K562 (cell line): Measurements from ENCODE around the gene PPP1R13L. TPM values are rescaled to one million over a fixed set of nuclear protein-coding genes. Genes with fewer than 3 reads are reported as not detected.

Experiments
- ATAC-seq: fragments of 200-7000 bp; cut with Tn5 transposase; 3 replicates; pipeline ENCODE4 v1.9.1; 2020; ENCODE audit warnings: moderate library complexity
- BruUV-seq: library from RNA; stranded (reverse); fragments of 400-500 nt; replicated peaks from 2 replicates; lab custom pipeline; 2021; lab: Mats Ljungman, UMichigan
- CTCF ChIA-PET: fragments of 300-600 bp; formaldehyde crosslinking; extraction: SDS; loops from one replicate; lab custom pipeline; 2021; ENCODE audit warnings: low intra/inter-chr PET ratio; lab: Yijun Ruan, JAX
- POLR2A ChIA-PET: fragments of 300-600, 350-650 bp; sonication (Branson Sonifier 250); formaldehyde crosslinking; extraction: SDS; loops from one replicate; lab custom pipeline; 2021; ENCODE audit warnings: antibody characterized with exemption, inconsistent platforms; lab: Yijun Ruan, JAX
- DNase-seq, 4 experiments: peaks; one replicate each; pipeline versions ENCODE4 v3.0.0 to v3.0.0-alpha.2; 2011 to 2018; ENCODE audit warnings: low spot score in 3 of 4, mixed read lengths in 3 of 4; ENCODE audit errors: extremely low read depth in 1 of 4
- FAIRE-seq: peaks from 2 replicates; lab custom pipeline; 2011; peaks lifted over from hg19 to GRCh38; lab: Jason Lieb, UNC
- H2AFZ ChIP-seq: 2 replicates; pipeline ENCODE4 v1.6.0; 2011; ENCODE audit warnings: low read depth, low read length, control low read depth, inconsistent platforms
- H3K27ac ChIP-seq: fragments of 200-600 bp; 3 replicates; pipeline ENCODE4 v1.8.0; 2011; ENCODE audit warnings: low read depth, mild to moderate bottlenecking, control low read depth, inconsistent platforms, low read length, moderate library complexity, mixed read lengths; ENCODE audit errors: extremely low read depth
- H3K27me3 ChIP-seq, 2 experiments: fragments of 300-600 bp in 1 of 2; 2 replicates in 1 of 2; 3 replicates in 1 of 2; pipeline versions ENCODE4 v1.6.0 to v1.8.0; 2011; ENCODE audit warnings: inconsistent platforms in 2 of 2, low read length in 2 of 2, mild to moderate bottlenecking in 1 of 2, mixed read lengths in 1 of 2, moderate library complexity in 1 of 2; ENCODE audit not compliant: control insufficient read depth in 2 of 2, insufficient read depth in 2 of 2
- H3K36me3 ChIP-seq: fragments of 300-600 bp; 3 replicates; pipeline ENCODE4 v1.8.0; 2011; ENCODE audit warnings: mild to moderate bottlenecking, low read length, inconsistent platforms; ENCODE audit not compliant: control insufficient read depth, insufficient read depth
- H3K4me1 ChIP-seq, 2 experiments: fragments of 200-600 bp in 1 of 2; replicated peaks in 1 of 2; 2 replicates in 1 of 2; 3 replicates in 1 of 2; pipeline versions ENCODE4 v1.5.1 to v1.8.0; 2011; ENCODE audit warnings: inconsistent platforms in 2 of 2, low read length in 2 of 2, mild to moderate bottlenecking in 1 of 2, mixed read lengths in 1 of 2, moderate library complexity in 1 of 2; ENCODE audit not compliant: control insufficient read depth in 2 of 2, insufficient read depth in 2 of 2
- H3K4me2 ChIP-seq: 2 replicates; pipeline ENCODE4 v1.6.1; 2011; ENCODE audit warnings: low read length, control low read depth, inconsistent platforms, mixed read lengths; ENCODE audit not compliant: insufficient read depth
- H3K4me3 ChIP-seq: fragments of 200-600 bp; sonication (generic), shearing (Covaris generic); 2 replicates; pipeline ENCODE4 v1.5.1; 2016; ENCODE audit warnings: control low read depth, inconsistent platforms
- H3K79me2 ChIP-seq: fragments of 200-600 bp; 3 replicates; pipeline ENCODE4 v1.8.0; 2011; ENCODE audit warnings: low read length, inconsistent platforms; ENCODE audit not compliant: control insufficient read depth, insufficient read depth
- H3K9ac ChIP-seq, 2 experiments: 2 replicates each; pipeline versions ENCODE4 v1.6.0 to v1.6.1; 2011; ENCODE audit warnings: low read depth in 2 of 2, low read length in 2 of 2, control low read depth in 1 of 2, inconsistent platforms in 1 of 2, mild to moderate bottlenecking in 1 of 2, mixed read lengths in 1 of 2; ENCODE audit not compliant: insufficient read depth in 1 of 2
- H3K9me1 ChIP-seq: one replicate; pipeline ENCODE4 v1.6.0; 2011; ENCODE audit warnings: inconsistent platforms, mild to moderate bottlenecking, low read length, moderate library complexity; ENCODE audit not compliant: control insufficient read depth, insufficient read depth
- H3K9me3 ChIP-seq: replicated peaks from 2 replicates; pipeline ENCODE4 v1.5.1; 2011; ENCODE audit warnings: low read depth, low read length, inconsistent platforms; ENCODE audit not compliant: control insufficient read depth, insufficient read depth
- H4K20me1 ChIP-seq: replicated peaks from 2 replicates; pipeline ENCODE4 v1.6.1; 2011; ENCODE audit warnings: low read length, inconsistent platforms, mixed read lengths; ENCODE audit not compliant: control insufficient read depth, insufficient read depth
- ARID3A ChIP-seq: IDR thresholded peaks from 2 replicates; pipeline ENCODE4 v1.6.1; 2012; ENCODE audit warnings: low read depth, low read length, improper control_type of control experiment, borderline replicate concordance
- BCL6 ChIP-seq: fragments of 250-450 bp; sonication (Bioruptor Pico); IDR thresholded peaks from 2 replicates; pipeline ENCODE4 v1.4.0; 2020
- BCOR ChIP-seq: fragments of 450-650 bp; IDR thresholded peaks from 2 replicates; pipeline ENCODE4 v1.6.1; 2016
- CBFA2T2 ChIP-seq: fragments of 450-650 bp; conservative IDR thresholded peaks from 2 replicates; pipeline ENCODE4 v1.6.1; 2017; ENCODE audit warnings: mild to moderate bottlenecking
- CHD2 ChIP-seq: IDR thresholded peaks from 2 replicates; pipeline ENCODE4 v1.6.1; 2011; ENCODE audit warnings: low read depth, low read length
- CREB1 ChIP-seq, 2 experiments: sonication (generic) in 1 of 2; formaldehyde crosslinking in 1 of 2; IDR thresholded peaks; 2 replicates each; pipeline versions ENCODE4 v1.6.1 to v1.8.0; 2012 to 2022; ENCODE audit warnings: inconsistent platforms in 1 of 2, mild to moderate bottlenecking in 1 of 2, missing genetic modification reagents in 1 of 2, moderate library complexity in 1 of 2
- CXXC5 ChIP-seq: fragments of 250-450 bp; sonication (Bioruptor Pico); IDR thresholded peaks from 2 replicates; pipeline ENCODE4 v1.8.0; 2022; ENCODE audit warnings: inconsistent platforms, mild to moderate bottlenecking, moderate library complexity
- DACH1 ChIP-seq: fragments of 450-650 bp; IDR thresholded peaks from 2 replicates; pipeline ENCODE4 v1.6.1; 2018; ENCODE audit not compliant: partially characterized antibody
- E2F3 ChIP-seq: fragments of 250-450 bp; sonication (Bioruptor Pico); IDR thresholded peaks from 2 replicates; pipeline ENCODE4 v1.4.0; 2020; ENCODE audit warnings: mild to moderate bottlenecking
- ETV5 ChIP-seq: sonication (generic); formaldehyde crosslinking; IDR thresholded peaks from 2 replicates; pipeline ENCODE4 v1.4.0; 2020; ENCODE audit warnings: low read depth, mild to moderate bottlenecking, missing genetic modification reagents
- HCFC1 ChIP-seq: IDR thresholded peaks from 2 replicates; pipeline ENCODE4 v1.6.1; 2012; ENCODE audit warnings: low read depth, low read length, improper control_type of control experiment
- HOMEZ ChIP-seq: fragments of 250-450 bp; sonication (Bioruptor Pico); IDR thresholded peaks from 2 replicates; pipeline ENCODE4 v1.4.0; 2020; ENCODE audit warnings: mild to moderate bottlenecking, moderate library complexity
- HOXB6 ChIP-seq: fragments of 250-450 bp; sonication (Bioruptor Pico); IDR thresholded peaks from 2 replicates; pipeline ENCODE4 v1.5.1; 2022; ENCODE audit warnings: mild to moderate bottlenecking, borderline replicate concordance
- MEIS2 ChIP-seq: fragments of 450-650 bp; IDR thresholded peaks from 2 replicates; pipeline ENCODE4 v1.6.1; 2014; ENCODE audit warnings: mild to moderate bottlenecking; ENCODE audit not compliant: partially characterized antibody
- MITF ChIP-seq: IDR thresholded peaks from 2 replicates; pipeline ENCODE4 v1.6.1; 2014; ENCODE audit warnings: antibody characterized with exemption
- POU5F1 ChIP-seq: fragments of 150-350 bp; IDR thresholded peaks from 2 replicates; pipeline ENCODE4 v1.6.1; 2014; ENCODE audit warnings: borderline replicate concordance, low read length, low read depth, mild to moderate bottlenecking; ENCODE audit not compliant: partially characterized antibody
- RBM25 ChIP-seq: fragments of 200-400 bp; formaldehyde crosslinking; IDR thresholded peaks from 2 replicates; pipeline ENCODE4 v1.6.1; 2018; ENCODE audit warnings: low read length, low read depth, moderate library complexity; ENCODE audit not compliant: severe bottlenecking
- SMARCA4 ChIP-seq: fragments of 450-650 bp; IDR thresholded peaks from 2 replicates; pipeline ENCODE4 v1.6.1; 2016
- TBP ChIP-seq: optimal IDR thresholded peaks from 2 replicates; pipeline ENCODE3; 2011; ENCODE audit warnings: low read depth, low read length, improper control_type of control experiment
- TFAM ChIP-seq: fragments of 250-450 bp; sonication (Bioruptor Pico); conservative IDR thresholded peaks from 2 replicates; pipeline ENCODE4 v1.5.0; 2021; ENCODE audit warnings: mild to moderate bottlenecking, moderate library complexity
- ZC3H4 ChIP-seq: sonication (generic); formaldehyde crosslinking; IDR thresholded peaks from 2 replicates; pipeline ENCODE4 v1.9.0; 2021; ENCODE audit warnings: missing genetic modification reagents, borderline replicate concordance
- WGBS: fragments of 100-300 bp; shearing (Covaris generic); methylation state at CpG from one replicate; pipeline ENCODE4 v1.1.6; 2016; ENCODE audit warnings: low coverage, mixed read lengths; ENCODE audit not compliant: insufficient coverage; ENCODE audit errors: missing lambda C conversion rate; 5-methylcytosine and 5-hydroxymethylcytosine counted together
- in situ Hi-C: fragments of 300-500 bp; cut with MboI; formaldehyde crosslinking; loops from 4 replicates; pipeline ENCODE4 v1.15.0; 2018; ENCODE audit warnings: inconsistent platforms, mixed read lengths
- intact Hi-C: fragments of 100-400 bp; cut with micrococcal nuclease; formaldehyde crosslinking; loops from 2 replicates; pipeline ENCODE4 v1.14.2; 2022
- polyA plus RNA-seq, 8 experiments: library from polyadenylated mRNA; depleted of rRNA in 4 of 8; stranded (reverse) in 5 of 8; unstranded in 3 of 8; fragments of >200 nt; fragmentation: Nextera tagmentation in 2 of 8; fragmentation: Illumina TruSeq in 1 of 8; extraction: Ambion mirVana in 2 of 8; extraction: Trizol in 1 of 8; gene quantifications; 2 replicates each; pipeline versions ENCODE4 v1.2.1 to v1.2.3, GENCODE V29; 2011 to 2014; ENCODE audit warnings: inconsistent platforms in 1 of 8, missing spikeins in 1 of 8
- total RNA-seq, 7 experiments: library from RNA; depleted of rRNA in 6 of 7; stranded (reverse); fragments of >200 nt in 6 of 7; fragmentation: Illumina TruSeq in 2 of 7; extraction: Trizol in 2 of 7; gene quantifications; 2 replicates each; pipeline versions ENCODE4 v1.2.1 to v1.2.3, GENCODE V29; 2011 to 2021; ENCODE audit warnings: low replicate concordance in 1 of 7

PPP1R13L gene
- total and polyA plus RNA-seq, 9 of the 15 experiments (the other 6 are each of a cell fraction or from before 2014, with no cell fraction given) = 0.32 to 6.7 (median 2.0) TPM

- TF ChIP-seq HOMEZ (CRISPR knock-in tag) (no peak), HCFC1 (no peak), CREB1 (IDR thresholded peaks at IDR 0.05) (no peak), CREB1 (CRISPR knock-in tag; IDR thresholded peaks at IDR 0.05) (no peak), CXXC5 (CRISPR knock-in tag) (no peak), ZC3H4 (CRISPR knock-in tag) (no peak), CBFA2T2 (peak; percentile 39)
These were observed 44.0 kb upstream of the PPP1R13L start (continued) for GRCh38 chr19:45448887-45449299.

GRCh38 chr19:45448425-45448756, 43.5 kb upstream of the PPP1R13L start:
- ATAC-seq = no peak
- no peak for DNase-seq
- BruUV-seq = no TSS peak
- Histone ChIP-seq H3K36me3 (no peaks in the 10 kb centered on the region), H3K79me2 (no peaks in the 10 kb centered on the region), H3K9me3 (no peaks in the 10 kb centered on the region), H3K9me1 (no peaks in the 10 kb centered on the region), H3K27me3 (no peaks in the 10 kb centered on the region), H3K4me3 (no peak overlapping the region), H3K4me1 (peaks cover 23 to 38% of the 10 kb centered on the region in 2 experiments), H2AFZ (no peak overlapping the region), H4K20me1 (no peaks in the 10 kb centered on the region), H3K27ac (no peak overlapping the region), H3K9ac (no peak overlapping the region), H3K4me2 (no peak overlapping the region)
- no peak for FAIRE-seq
- 84% methylated on average over 3 of the region's 3 CpGs for WGBS
- POLR2A ChIA-PET = interaction anchor here (1.6 kb wide), 1 partner anchor 9 kb away, joined by 6 read pairs; no protein-coding TSS in a partner anchor
- in situ Hi-C loops (no loop called here), intact Hi-C loops (no loop called here)
- CTCF ChIA-PET = no interaction called here
- no peak for TF ChIP-seq HOXB6
- TF ChIP-seq ETV5 (CRISPR knock-in tag) = no peak
- TF ChIP-seq BCOR = peak; percentile 76
- TF ChIP-seq TBP = no peak
- no peak for TF ChIP-seq MITF
- TF ChIP-seq MEIS2 = no peak
- TF ChIP-seq BCL6 (CRISPR knock-in tag) = no peak
- TF ChIP-seq ARID3A = no peak
- TF ChIP-seq POU5F1 = no peak
- TF ChIP-seq TFAM = no peak
- TF ChIP-seq DACH1 = peak; percentile 32
- no peak for TF ChIP-seq SMARCA4
- no peak for TF ChIP-seq CHD2
- TF ChIP-seq E2F3 (CRISPR knock-in tag) = no peak
- TF ChIP-seq RBM25 = peak; percentile 52
